GM19467 (cell line): Measurements from ENCODE around the gene OSTF1.

Experiments
- ATAC-seq: cut with Tn5 transposase; IDR thresholded peaks from one replicate; pipeline ENCODE4 v1.9.1; 2021; ENCODE audit warnings: mild to moderate bottlenecking, moderate library complexity; ENCODE audit not compliant: unreplicated experiment

The OSTF1 gene

GRCh38 chr9:75161116-75161857 lies 73.0 kb downstream of the OSTF1 start:
- ATAC-seq, result no peak

- ATAC-seq, result no peak
Observed at GRCh38 chr9:75163764-75164163, 75.5 kb downstream of the OSTF1 start.

- no peak for ATAC-seq
Observed at GRCh38 chr9:75164573-75164972, 76.3 kb downstream of the OSTF1 start.

- no peak for ATAC-seq
Observed at GRCh38 chr9:75167281-75167680, 79.0 kb downstream of the OSTF1 start.

- ATAC-seq, result no peak
Observed at GRCh38 chr9:75168270-75169178, 80.2 kb downstream of the OSTF1 start.

- no peak for ATAC-seq
Observed at GRCh38 chr9:75169623-75170022, 81.3 kb downstream of the OSTF1 start.

- ATAC-seq, result no peak
Observed at GRCh38 chr9:75170898-75171360, 82.6 kb downstream of the OSTF1 start.

- no peak for ATAC-seq
Observed at GRCh38 chr9:75175395-75175794, 87.1 kb downstream of the OSTF1 start.

- no peak for ATAC-seq
Observed at GRCh38 chr9:75176037-75176436, 87.7 kb downstream of the OSTF1 start.

- no peak for ATAC-seq
Observed at GRCh38 chr9:75181750-75182149, 93.4 kb downstream of the OSTF1 start.

- no peak for ATAC-seq
Observed at GRCh38 chr9:75183306-75183705, 95.0 kb downstream of the OSTF1 start.

GRCh38 chr9:75184471-75184870 lies 96.2 kb downstream of the OSTF1 start:
- ATAC-seq, result no peak

- ATAC-seq, result peak; percentile 84
Observed at GRCh38 chr9:75185585-75186170, 97.4 kb downstream of the OSTF1 start.

- no peak for ATAC-seq
Observed at GRCh38 chr9:75186767-75187380, 98.6 kb downstream of the OSTF1 start.

- no peak for ATAC-seq
Observed at GRCh38 chr9:75188756-75189155, 100.4 kb downstream of the OSTF1 start.

GRCh38 chr9:75190762-75191161 lies 102.4 kb downstream of the OSTF1 start:
- ATAC-seq, result no peak
